Measurements from ENCODE around the gene IQSEC1.

Gene IQSEC1

GRCh38 chr3:12922881-12923431, 150.3 kb downstream of the IQSEC1 start:
- no peaks in the 10 kb centered on the region for H3K4me1 ChIP-seq (ENCODE audit: control insufficient read depth, insufficient read depth, low read length, poor library complexity, severe bottlenecking)
- peaks cover 98% of the 10 kb centered on the region for H3K36me3 ChIP-seq (ENCODE audit: control insufficient read depth, insufficient read depth, low read length)
- H3K27ac ChIP-seq (ENCODE audit: insufficient read depth, low read length, poor library complexity, severe bottlenecking) = no peak overlapping the region
- DNase-seq = no peak
- no peaks in the 10 kb centered on the region for H3K9me3 ChIP-seq (ENCODE audit: control insufficient read depth, low read length)
- H3K27me3 ChIP-seq (replicated peaks; ENCODE audit: control insufficient read depth, insufficient read depth, low read length, poor library complexity, severe bottlenecking) = no peaks in the 10 kb centered on the region
- H3K4me3 ChIP-seq (ENCODE audit: insufficient read depth, low read depth, low read length, poor library complexity, severe bottlenecking) = no peak overlapping the region

DNA sequence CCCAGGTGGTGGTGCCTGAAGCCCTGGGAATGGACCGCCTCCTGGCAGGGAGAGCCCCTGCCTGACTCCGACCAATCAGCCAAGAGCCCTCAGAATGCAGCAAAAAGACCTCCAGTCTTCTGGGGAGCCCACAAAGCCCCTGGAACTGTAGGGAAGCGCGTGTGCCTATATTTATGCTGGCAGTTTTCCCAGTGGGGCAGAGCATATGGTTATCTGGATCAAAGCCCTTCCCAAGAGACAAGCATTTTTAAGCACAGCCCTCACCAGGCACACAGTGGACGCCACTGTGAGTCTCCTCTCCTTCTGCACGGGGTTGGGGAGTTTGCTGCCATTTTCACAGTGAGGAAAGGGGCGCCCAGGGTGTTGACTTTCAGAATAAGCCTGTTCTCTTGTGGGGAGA, 150.9 kb downstream of the IQSEC1 start:
- Histone ChIP-seq H3K27ac (ENCODE audit: insufficient read depth, low read length, poor library complexity, severe bottlenecking) (no peak overlapping the region), H3K36me3 (ENCODE audit: control insufficient read depth, insufficient read depth, low read length) (peaks cover 97% of the 10 kb centered on the region)
- DNase-seq = no peak

GRCh38 chr3:12921736-12922135, 151.5 kb downstream of the IQSEC1 start:
- Histone ChIP-seq H3K27ac (ENCODE audit: insufficient read depth, low read length, poor library complexity, severe bottlenecking) (no peak overlapping the region), H3K4me1 (ENCODE audit: control insufficient read depth, insufficient read depth, low read length, poor library complexity, severe bottlenecking) (peaks cover 7% of the 10 kb centered on the region), H3K27me3 (replicated peaks; ENCODE audit: control insufficient read depth, insufficient read depth, low read length, poor library complexity, severe bottlenecking) (no peaks in the 10 kb centered on the region), H3K36me3 (ENCODE audit: control insufficient read depth, insufficient read depth, low read length) (peaks cover 96% of the 10 kb centered on the region), H3K4me3 (ENCODE audit: insufficient read depth, low read depth, low read length, poor library complexity, severe bottlenecking) (no peak overlapping the region), H3K9me3 (ENCODE audit: control insufficient read depth, low read length) (no peaks in the 10 kb centered on the region)
- no peak for DNase-seq

More for the DNA sequence above, 150.9 kb downstream of the IQSEC1 start:
- Histone ChIP-seq H3K27me3 (replicated peaks; ENCODE audit: control insufficient read depth, insufficient read depth, low read length, poor library complexity, severe bottlenecking) (no peaks in the 10 kb centered on the region), H3K4me1 (ENCODE audit: control insufficient read depth, insufficient read depth, low read length, poor library complexity, severe bottlenecking) (peaks cover 2% of the 10 kb centered on the region), H3K4me3 (ENCODE audit: insufficient read depth, low read depth, low read length, poor library complexity, severe bottlenecking) (no peak overlapping the region), H3K9me3 (ENCODE audit: control insufficient read depth, low read length) (no peaks in the 10 kb centered on the region)

DNA sequence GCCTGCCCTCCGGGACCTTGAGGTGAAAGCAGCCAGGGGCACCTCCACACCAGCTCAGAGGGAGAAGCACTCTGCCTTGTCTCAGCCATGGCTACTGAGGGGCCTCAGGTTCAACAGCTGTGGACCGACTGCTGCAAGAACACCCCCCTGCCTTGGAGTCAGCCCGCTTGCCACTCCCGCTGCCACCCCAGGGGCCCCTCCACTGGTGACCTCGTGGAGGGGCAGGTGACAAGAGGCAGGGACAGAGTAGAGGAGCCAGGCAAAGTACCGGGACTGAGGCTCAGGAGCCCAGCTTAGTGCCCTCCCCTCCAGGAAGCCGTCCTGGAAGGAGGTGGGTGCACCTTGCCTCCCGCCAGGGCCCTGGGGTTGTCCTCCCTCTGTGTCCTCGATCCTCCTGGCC, 152.3 kb downstream of the IQSEC1 start:
- Histone ChIP-seq H3K9me3 (ENCODE audit: control insufficient read depth, low read length) (no peaks in the 10 kb centered on the region), H3K27me3 (replicated peaks; ENCODE audit: control insufficient read depth, insufficient read depth, low read length, poor library complexity, severe bottlenecking) (no peaks in the 10 kb centered on the region), H3K4me3 (ENCODE audit: insufficient read depth, low read depth, low read length, poor library complexity, severe bottlenecking) (no peak overlapping the region), H3K27ac (ENCODE audit: insufficient read depth, low read length, poor library complexity, severe bottlenecking) (peak overlapping the region; percentile 8), H3K4me1 (ENCODE audit: control insufficient read depth, insufficient read depth, low read length, poor library complexity, severe bottlenecking) (peaks cover 15% of the 10 kb centered on the region), H3K36me3 (ENCODE audit: control insufficient read depth, insufficient read depth, low read length) (peaks cover 90% of the 10 kb centered on the region)
- DNase-seq = no peak

GRCh38 chr3:12919205-12919604, 154.0 kb downstream of the IQSEC1 start:
- no peaks in the 10 kb centered on the region for H3K27me3 ChIP-seq (replicated peaks; ENCODE audit: control insufficient read depth, insufficient read depth, low read length, poor library complexity, severe bottlenecking)
- DNase-seq = no peak
- H3K36me3 ChIP-seq (ENCODE audit: control insufficient read depth, insufficient read depth, low read length) = peaks cover 90% of the 10 kb centered on the region
- no peak overlapping the region for H3K4me3 ChIP-seq (ENCODE audit: insufficient read depth, low read depth, low read length, poor library complexity, severe bottlenecking)
- peaks cover 15% of the 10 kb centered on the region for H3K4me1 ChIP-seq (ENCODE audit: control insufficient read depth, insufficient read depth, low read length, poor library complexity, severe bottlenecking)
- H3K27ac ChIP-seq (ENCODE audit: insufficient read depth, low read length, poor library complexity, severe bottlenecking) = no peak overlapping the region
- H3K9me3 ChIP-seq (ENCODE audit: control insufficient read depth, low read length) = no peaks in the 10 kb centered on the region

- Histone ChIP-seq H3K27me3 (replicated peaks; ENCODE audit: control insufficient read depth, insufficient read depth, low read length, poor library complexity, severe bottlenecking) (no peaks in the 10 kb centered on the region), H3K4me1 (ENCODE audit: control insufficient read depth, insufficient read depth, low read length, poor library complexity, severe bottlenecking) (peaks cover 15% of the 10 kb centered on the region), H3K4me3 (ENCODE audit: insufficient read depth, low read depth, low read length, poor library complexity, severe bottlenecking) (no peak overlapping the region), H3K9me3 (ENCODE audit: control insufficient read depth, low read length) (no peaks in the 10 kb centered on the region), H3K27ac (ENCODE audit: insufficient read depth, low read length, poor library complexity, severe bottlenecking) (no peak overlapping the region), H3K36me3 (ENCODE audit: control insufficient read depth, insufficient read depth, low read length) (peaks cover 89% of the 10 kb centered on the region)
- DNase-seq = no peak
Measured at GRCh38 chr3:12918231-12918630, 155.0 kb downstream of the IQSEC1 start.

DNA sequence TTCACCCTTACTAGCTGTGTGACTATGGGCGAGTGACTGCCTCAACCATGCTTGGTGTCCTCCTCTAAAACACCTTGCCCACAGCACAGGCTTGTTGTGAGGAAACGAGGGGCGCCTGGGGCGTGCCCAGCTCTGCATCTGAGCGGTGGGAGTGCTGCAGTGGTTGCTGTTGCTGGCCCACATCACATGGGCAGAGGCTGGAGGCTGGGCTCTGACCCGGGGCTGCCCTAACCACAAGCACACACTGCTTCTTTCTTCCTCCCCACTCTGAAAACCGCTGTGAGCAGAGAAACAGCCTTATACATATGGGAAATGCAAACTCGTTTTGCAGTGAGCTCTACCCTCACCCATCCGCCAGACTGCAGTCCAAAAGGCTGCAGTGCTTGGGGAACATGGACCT, 157.1 kb downstream of the IQSEC1 start:
- Histone ChIP-seq H3K4me1 (ENCODE audit: control insufficient read depth, insufficient read depth, low read length, poor library complexity, severe bottlenecking) (peaks cover 15% of the 10 kb centered on the region), H3K4me3 (ENCODE audit: insufficient read depth, low read depth, low read length, poor library complexity, severe bottlenecking) (no peak overlapping the region), H3K36me3 (ENCODE audit: control insufficient read depth, insufficient read depth, low read length) (peaks cover 87% of the 10 kb centered on the region), H3K9me3 (ENCODE audit: control insufficient read depth, low read length) (no peaks in the 10 kb centered on the region), H3K27ac (ENCODE audit: insufficient read depth, low read length, poor library complexity, severe bottlenecking) (peak overlapping the region; percentile 29), H3K27me3 (replicated peaks; ENCODE audit: control insufficient read depth, insufficient read depth, low read length, poor library complexity, severe bottlenecking) (no peaks in the 10 kb centered on the region)
- no peak for DNase-seq

- no peak overlapping the region for H3K4me3 ChIP-seq (ENCODE audit: insufficient read depth, low read depth, low read length, poor library complexity, severe bottlenecking)
- H3K9me3 ChIP-seq (ENCODE audit: control insufficient read depth, low read length) = no peaks in the 10 kb centered on the region
- no peak for DNase-seq
- no peaks in the 10 kb centered on the region for H3K27me3 ChIP-seq (replicated peaks; ENCODE audit: control insufficient read depth, insufficient read depth, low read length, poor library complexity, severe bottlenecking)
- peaks cover 15% of the 10 kb centered on the region for H3K4me1 ChIP-seq (ENCODE audit: control insufficient read depth, insufficient read depth, low read length, poor library complexity, severe bottlenecking)
- H3K27ac ChIP-seq (ENCODE audit: insufficient read depth, low read length, poor library complexity, severe bottlenecking) = no peak overlapping the region
- peaks cover 87% of the 10 kb centered on the region for H3K36me3 ChIP-seq (ENCODE audit: control insufficient read depth, insufficient read depth, low read length)
Measured at GRCh38 chr3:12914088-12914487, 159.1 kb downstream of the IQSEC1 start.

DNA sequence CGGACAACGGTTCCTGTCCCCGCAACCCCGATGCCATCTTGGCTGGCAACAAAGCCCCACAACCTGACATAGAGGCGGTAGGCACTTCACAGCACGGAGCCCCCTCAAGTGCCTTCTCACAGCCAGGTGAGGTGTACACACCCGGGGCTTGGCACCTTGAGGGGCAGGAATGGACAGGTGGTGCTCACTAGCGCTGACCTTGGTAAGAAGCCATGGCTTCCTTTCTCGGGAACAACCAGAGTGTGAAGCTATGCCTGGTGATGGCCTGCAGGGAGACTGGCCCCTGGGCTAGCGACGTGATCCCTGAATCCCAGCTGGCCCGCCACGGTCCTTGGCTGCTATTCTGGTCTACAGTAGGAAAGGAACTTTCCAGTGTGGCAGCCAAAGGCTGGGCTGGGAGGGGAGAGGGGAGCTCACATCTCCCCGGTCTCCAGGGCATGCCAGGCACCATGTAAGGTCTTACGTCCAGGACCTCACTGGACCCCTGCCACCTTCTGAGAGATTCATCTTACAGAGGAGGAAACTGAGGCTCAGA, 161.3 kb downstream of the IQSEC1 start:
- Histone ChIP-seq H3K4me3 (ENCODE audit: insufficient read depth, low read depth, low read length, poor library complexity, severe bottlenecking) (no peak overlapping the region), H3K4me1 (ENCODE audit: control insufficient read depth, insufficient read depth, low read length, poor library complexity, severe bottlenecking) (peaks cover 9% of the 10 kb centered on the region), H3K9me3 (ENCODE audit: control insufficient read depth, low read length) (no peaks in the 10 kb centered on the region), H3K27ac (ENCODE audit: insufficient read depth, low read length, poor library complexity, severe bottlenecking) (no peak overlapping the region), H3K27me3 (replicated peaks; ENCODE audit: control insufficient read depth, insufficient read depth, low read length, poor library complexity, severe bottlenecking) (no peaks in the 10 kb centered on the region), H3K36me3 (ENCODE audit: control insufficient read depth, insufficient read depth, low read length) (peaks cover 89% of the 10 kb centered on the region)
- no peak for DNase-seq

DNA sequence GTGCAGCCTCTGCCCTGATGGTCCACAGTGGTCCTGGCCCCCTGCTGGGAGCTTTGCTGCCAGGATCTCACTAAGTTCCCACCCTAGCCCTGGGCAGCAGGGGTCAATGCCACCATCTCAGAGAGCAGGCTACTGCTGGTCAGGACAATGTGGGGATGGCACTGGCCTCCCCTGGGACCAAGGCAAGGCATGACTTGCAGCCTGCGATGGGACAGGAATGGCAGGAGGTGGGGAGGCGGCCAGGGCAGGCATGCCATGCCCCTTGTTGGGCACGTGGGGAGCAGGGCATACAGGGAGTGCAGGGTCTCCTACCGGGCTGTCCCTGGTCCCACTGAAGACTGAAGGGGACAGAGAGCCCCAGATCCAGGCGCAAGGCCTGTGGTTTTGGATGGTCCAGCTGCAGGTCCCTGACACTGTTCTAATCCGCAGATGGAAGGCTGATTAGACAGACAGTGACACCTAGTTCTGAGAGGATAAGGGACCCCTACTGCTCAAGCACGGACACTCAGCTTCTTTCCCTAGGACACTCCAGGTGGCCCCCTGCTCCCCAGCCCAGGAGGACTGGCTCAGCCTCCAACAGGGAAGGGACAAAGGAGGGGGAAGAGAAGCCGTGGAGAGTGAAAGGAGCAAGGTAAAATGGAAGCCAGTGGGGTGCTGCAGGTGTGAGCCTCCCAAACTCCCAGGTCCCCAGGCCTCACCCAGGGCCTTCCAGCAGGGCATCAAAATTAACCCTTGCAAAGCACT, 162.7 kb downstream of the IQSEC1 start:
- Histone ChIP-seq H3K27me3 (replicated peaks; ENCODE audit: control insufficient read depth, insufficient read depth, low read length, poor library complexity, severe bottlenecking) (no peaks in the 10 kb centered on the region), H3K4me3 (ENCODE audit: insufficient read depth, low read depth, low read length, poor library complexity, severe bottlenecking) (no peak overlapping the region), H3K4me1 (ENCODE audit: control insufficient read depth, insufficient read depth, low read length, poor library complexity, severe bottlenecking) (no peaks in the 10 kb centered on the region), H3K36me3 (ENCODE audit: control insufficient read depth, insufficient read depth, low read length) (peaks cover 96% of the 10 kb centered on the region), H3K27ac (ENCODE audit: insufficient read depth, low read length, poor library complexity, severe bottlenecking) (no peak overlapping the region), H3K9me3 (ENCODE audit: control insufficient read depth, low read length) (no peaks in the 10 kb centered on the region)
- no peak for DNase-seq
